ENCODE results near the gene C19orf47.
"Not testable (repeated sequence)": the region's sequence is repeated elsewhere in the genome, so short reads cannot be mapped to it uniquely, and the experiment has no call there.

C19orf47 gene

GRCh38 chr19:40376286-40376862, 28.2 kb upstream of the C19orf47 start:
- no peak for DNase-seq

GRCh38 chr19:40374084-40374483, 25.9 kb upstream of the C19orf47 start:
- DNase-seq: no peak

- no peak for DNase-seq
Observed at GRCh38 chr19:40371802-40372122, 23.6 kb upstream of the C19orf47 start.

- DNase-seq: no peak
Observed at GRCh38 chr19:40370997-40371801, 23.0 kb upstream of the C19orf47 start.

GRCh38 chr19:40370253-40370652, 22.1 kb upstream of the C19orf47 start:
- not testable (repeated sequence) for DNase-seq

GRCh38 chr19:40369797-40370196, 21.6 kb upstream of the C19orf47 start:
- no peak for DNase-seq

- DNase-seq: no peak
Observed at GRCh38 chr19:40367577-40368434, 19.6 kb upstream of the C19orf47 start.

GRCh38 chr19:40366697-40367561, 18.7 kb upstream of the C19orf47 start:
- DNase-seq: no peak

- peak; percentile 75 for DNase-seq
Observed at GRCh38 chr19:40365613-40366401, 17.6 kb upstream of the C19orf47 start.

- DNase-seq: peak; percentile 33
Observed at GRCh38 chr19:40365010-40365409, 16.8 kb upstream of the C19orf47 start.

- DNase-seq: peak; percentile 62
Observed at GRCh38 chr19:40363069-40363468, 14.9 kb upstream of the C19orf47 start.

GRCh38 chr19:40362160-40362559, 14.0 kb upstream of the C19orf47 start:
- no peak for DNase-seq

GRCh38 chr19:40360708-40361241, 12.6 kb upstream of the C19orf47 start:
- DNase-seq: no peak

- DNase-seq: no peak
Observed at GRCh38 chr19:40360020-40360707, 12.0 kb upstream of the C19orf47 start.

GRCh38 chr19:40358773-40359172, 10.6 kb upstream of the C19orf47 start:
- peak; percentile 19 for DNase-seq

- DNase-seq: no peak
Observed at GRCh38 chr19:40357640-40358039, 9.4 kb upstream of the C19orf47 start.

- no peak for DNase-seq
Observed at GRCh38 chr19:40356681-40357595, 8.7 kb upstream of the C19orf47 start.

- no peak for DNase-seq
Observed at GRCh38 chr19:40355975-40356680, 7.9 kb upstream of the C19orf47 start.

GRCh38 chr19:40348961-40349507, 837 bp upstream of the C19orf47 start:
- peak; percentile 56 for DNase-seq

All from hematopoietic multipotent progenitor cell treated with erythropoietin and hydrocortisone succinate and interleukin-3 and kit ligand, for 8 days (in vitro differentiated cells).